Heart right ventricle (tissue), 16 donors: ENCODE measurements around the gene NKX1-1. TPM values are rescaled to one million over a fixed set of nuclear protein-coding genes. Genes with fewer than 3 reads are reported as not detected.

Experiments
- ATAC-seq, 8 donors: fragments of 200-7000 bp; cut with Tn5 transposase; one replicate each; pipeline ENCODE4 v1.9.1; 2020; ENCODE audit warnings: mild to moderate bottlenecking in 8 of 8, moderate library complexity in 8 of 8, moderate number of reproducible peaks in 1 of 8
- DNase-seq, 2 donors: peaks; one replicate each; pipeline ENCODE4 v3.0.0-alpha.2; 2020
- H3K27ac ChIP-seq, 10 donors: fragments of 200-600 bp; sonication (generic) in 2 of 10; one replicate each; pipeline versions ENCODE4 v1.5.0 to v1.8.0; 2020 to 2022; ENCODE audit warnings: mild to moderate bottlenecking in 3 of 10
- H3K27me3 ChIP-seq, 7 donors: fragments of 200-600 bp; one replicate each; pipeline ENCODE4 v1.8.0; 2021 to 2022; ENCODE audit warnings: mild to moderate bottlenecking in 2 of 7
- H3K36me3 ChIP-seq, 9 donors: fragments of 200-600 bp; sonication (generic) in 1 of 9; one replicate each; pipeline versions ENCODE4 v1.5.0 to v1.8.0; 2020 to 2022; ENCODE audit warnings: mild to moderate bottlenecking in 2 of 9
- H3K4me1 ChIP-seq, 9 donors: fragments of 200-600 bp; sonication (generic) in 1 of 9; one replicate each; pipeline versions ENCODE4 v1.5.0 to v1.8.0; 2020 to 2022; ENCODE audit warnings: mild to moderate bottlenecking in 4 of 9
- H3K4me3 ChIP-seq, 10 donors: fragments of 200-600 bp; sonication (generic) in 2 of 10; one replicate each; pipeline versions ENCODE4 v1.5.0 to v1.8.0; 2020 to 2022; ENCODE audit warnings: mild to moderate bottlenecking in 7 of 10, moderate library complexity in 2 of 10
- H3K9me3 ChIP-seq, 11 donors: fragments of 200-600 bp in 10 of 11; sonication (generic) in 2 of 11; one replicate each; pipeline versions ENCODE4 v1.5.0 to v1.8.0; 2013 to 2022; ENCODE audit warnings: mild to moderate bottlenecking in 2 of 11, control low read depth in 1 of 11, moderate library complexity in 1 of 11
- WGBS, 2 donors: extraction: QIAGEN DNeasy Blood & Tissue Kit; methylation state at CpG; one replicate each; pipeline ENCODE4 v1.1.7; 2013; ENCODE audit warnings: inconsistent platforms in 1 of 2; 5-methylcytosine and 5-hydroxymethylcytosine counted together
- intact Hi-C, 10 donors: fragments of 100-400 bp; cut with DNase I; formaldehyde crosslinking; loops; one replicate each; pipeline versions ENCODE4 v1.11.1 to v1.14.2; 2022
- polyA plus RNA-seq, 2 donors: library from polyadenylated mRNA; stranded (reverse); fragments of 200-250 nt; gene quantifications; one replicate each; pipeline ENCODE4 v1.2.3, GENCODE V29; 2013
- total RNA-seq, 10 donors: library from RNA; stranded (reverse); fragmentation: NEBNext Ultra II Directional in 3 of 10; extraction: Animal tissue kit (Norgen Biotek cat#: 25700) in 3 of 10; gene quantifications; one replicate each; pipeline versions ENCODE4 v1.2.1 to v1.2.4, GENCODE V29; 2021 to 2023
- TF ChIP-seq, protein P1 (sequence below), 9 donors: fragments of 200-600 bp; sonication (generic) in 2 of 9; IDR thresholded peaks; one replicate each; pipeline versions ENCODE4 v1.5.0 to v1.8.0; 2021 to 2022; ENCODE audit warnings: antibody characterized with exemption in 9 of 9, mild to moderate bottlenecking in 5 of 9, moderate library complexity in 1 of 9
- donor health status: Arrhythmogenic right ventricular cardiomyopathy.
- donor health status: ischemic (EF 13 %, LVEDD 7.1; RV severe dilation, severe dysfunction).
- donor health status: healthy with polysubstance abuse.
- donor health status: DM: no; HTN: yes; CAD: no.
- donor health status: DM: no; HTN: no; CAD: no.
- donor health status: ischemic (EF 25% LVEDD 6.9; RV normal size, moderate dysfunction).
- donor health status: ischemic (EF 25% LVEDD 5.7; RV mildly dilated, moderate dysfunction).
- donor health status: healthy.
- donor health status: DM: yes; HTN: yes; CAD: no.
- donor health status: Ischemic cardiomyopathy.
- donor health status: ischemic (EF 35%, LVEDD 5.7; RV mildly dilated, moderate dysfunction).
- donor health status: nonischemic (EF 11% LVEDD 7.7; RV severe dilation, severe dysfunction).
- donor health status: DM: yes; HTN: yes; CAD: no.
- donor health status: PGD.
- donor health status: ischemic (EF 29% LVEDD 5.4; RV normal size, mild dysfunction).
- donor health status: nonischemic (EF 23%, LVEDD 6.1; RV moderate dilation, normal function).

Gene NKX1-1
- total and polyA plus RNA-seq, 12 donors: not detected

DNA sequence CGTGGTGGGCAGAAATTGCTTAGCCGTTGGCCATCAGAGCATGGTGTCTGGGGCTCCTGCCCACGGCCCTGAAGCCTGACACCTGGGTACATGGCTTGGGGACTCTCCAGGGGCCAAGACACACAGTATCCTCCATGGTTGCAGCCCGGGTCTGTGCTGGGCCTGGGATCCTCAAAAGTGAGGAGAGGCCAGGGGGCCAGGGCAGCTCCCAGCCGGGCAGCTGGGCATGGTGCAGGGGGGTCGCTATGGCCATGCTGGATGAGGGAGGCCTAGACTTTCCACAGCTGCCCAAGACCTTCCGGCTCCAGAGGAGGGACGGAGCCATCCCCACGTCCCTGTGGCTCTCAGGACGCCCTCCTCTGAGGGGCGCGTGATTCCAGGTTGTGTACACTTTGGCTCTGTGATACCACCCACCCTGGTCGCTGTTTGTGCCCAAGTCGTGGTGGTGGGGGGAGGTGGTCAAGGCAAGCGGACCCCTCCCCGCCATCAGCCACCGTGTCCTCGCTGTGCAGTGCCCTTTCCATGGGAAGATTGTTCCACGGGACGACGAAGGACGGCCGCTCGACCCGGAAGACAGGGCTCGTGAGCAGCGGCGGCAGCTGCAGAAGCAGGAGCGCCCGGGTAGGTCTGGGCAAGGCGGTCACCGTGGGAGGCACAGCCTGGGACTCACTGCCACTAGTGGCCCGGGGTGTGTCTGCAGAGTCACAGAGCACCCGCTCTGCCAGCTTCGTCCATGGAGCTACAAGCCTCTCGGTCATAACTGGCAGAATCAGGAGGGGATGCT is 25.7 kb downstream of the NKX1-1 start:
- ATAC-seq: no peak
- Histone ChIP-seq H3K27me3 (no peaks in the 10 kb centered on the region), H3K27ac (no peak overlapping the region), H3K9me3 (no peaks in the 10 kb centered on the region), H3K4me3 (no peak overlapping the region), H3K4me1 (no peaks in the 10 kb centered on the region), H3K36me3 (peaks cover 0 to 72% (median 7%) of the 10 kb centered on the region in 9 donors)
- intact Hi-C loops: no loop called here
- 90 to 91% methylated on average over 36 of the region's 36 CpGs for WGBS, 2 donors
- TF ChIP-seq, protein P1, sequence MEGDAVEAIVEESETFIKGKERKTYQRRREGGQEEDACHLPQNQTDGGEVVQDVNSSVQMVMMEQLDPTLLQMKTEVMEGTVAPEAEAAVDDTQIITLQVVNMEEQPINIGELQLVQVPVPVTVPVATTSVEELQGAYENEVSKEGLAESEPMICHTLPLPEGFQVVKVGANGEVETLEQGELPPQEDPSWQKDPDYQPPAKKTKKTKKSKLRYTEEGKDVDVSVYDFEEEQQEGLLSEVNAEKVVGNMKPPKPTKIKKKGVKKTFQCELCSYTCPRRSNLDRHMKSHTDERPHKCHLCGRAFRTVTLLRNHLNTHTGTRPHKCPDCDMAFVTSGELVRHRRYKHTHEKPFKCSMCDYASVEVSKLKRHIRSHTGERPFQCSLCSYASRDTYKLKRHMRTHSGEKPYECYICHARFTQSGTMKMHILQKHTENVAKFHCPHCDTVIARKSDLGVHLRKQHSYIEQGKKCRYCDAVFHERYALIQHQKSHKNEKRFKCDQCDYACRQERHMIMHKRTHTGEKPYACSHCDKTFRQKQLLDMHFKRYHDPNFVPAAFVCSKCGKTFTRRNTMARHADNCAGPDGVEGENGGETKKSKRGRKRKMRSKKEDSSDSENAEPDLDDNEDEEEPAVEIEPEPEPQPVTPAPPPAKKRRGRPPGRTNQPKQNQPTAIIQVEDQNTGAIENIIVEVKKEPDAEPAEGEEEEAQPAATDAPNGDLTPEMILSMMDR (IDR thresholded peaks at IDR 0.05): no peak
- peak in 1 of 2 donors; percentile 10 for DNase-seq

DNA sequence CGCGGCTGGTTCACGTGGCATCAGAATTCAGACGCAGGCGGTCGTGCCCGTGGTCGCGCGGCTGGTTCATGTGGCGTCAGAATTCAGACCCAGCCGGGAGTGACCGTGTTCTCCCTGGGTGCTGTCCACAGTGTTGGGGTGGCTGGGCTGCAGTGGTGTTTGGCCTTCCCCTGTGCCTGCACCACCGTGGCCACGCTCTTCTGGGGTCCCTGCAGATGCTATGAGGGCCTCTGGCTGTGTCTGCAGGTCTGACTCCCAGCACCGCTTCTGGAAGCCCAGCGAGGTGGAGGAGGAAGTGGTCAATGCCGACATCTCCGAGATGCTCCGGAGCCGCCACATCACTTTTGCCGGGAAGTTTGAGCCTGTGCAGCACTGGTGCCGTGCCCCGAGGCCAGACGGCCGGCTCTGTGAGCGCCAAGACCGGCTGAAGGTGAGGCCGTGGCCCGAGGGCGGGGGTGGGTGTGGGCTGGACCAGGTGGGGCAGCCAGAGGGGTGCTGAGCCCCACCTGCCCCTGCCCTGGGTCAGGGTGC is 26.4 kb downstream of the NKX1-1 start:
- no peak for ATAC-seq
- peaks cover 0 to 72% (median 11%) of the 10 kb centered on the region in 9 donors for H3K36me3 ChIP-seq

DNA sequence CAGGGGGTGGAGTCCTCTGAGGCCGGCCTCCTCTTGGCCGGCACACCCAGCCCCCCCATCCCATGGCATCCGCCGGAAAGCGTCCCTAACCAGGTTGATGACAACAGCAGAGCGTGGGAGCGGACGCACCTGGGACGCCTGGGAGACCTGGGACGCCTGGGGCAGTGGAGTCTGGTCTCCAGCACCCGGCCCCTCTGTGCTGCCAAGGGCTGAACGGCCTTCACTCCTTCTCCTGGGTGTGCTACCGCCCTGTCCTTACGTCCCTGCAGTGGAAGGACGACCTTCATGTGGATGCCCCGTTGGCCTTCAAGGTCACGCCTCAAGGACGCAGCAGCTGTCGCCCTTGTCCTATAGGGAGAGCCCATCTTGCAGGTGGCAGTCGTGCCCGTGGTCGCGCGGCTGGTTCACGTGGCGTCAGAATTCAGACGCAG is 26.9 kb downstream of the NKX1-1 start:
- no peak for ATAC-seq
- peak in 1 of 2 donors; percentile 5 for DNase-seq
- Histone ChIP-seq H3K9me3 (no peaks in the 10 kb centered on the region), H3K27ac (no peak overlapping the region), H3K27me3 (no peaks in the 10 kb centered on the region), H3K4me1 (no peaks in the 10 kb centered on the region), H3K36me3 (peaks cover 0 to 71% (median 11%) of the 10 kb centered on the region in 9 donors), H3K4me3 (no peak overlapping the region)
- TF ChIP-seq, protein P1 (IDR thresholded peaks at IDR 0.05): no peak
- 88 to 89% methylated on average over 26 of the region's 27 CpGs for WGBS, 2 donors
- intact Hi-C loops: no loop called here

More for the DNA sequence above, 26.4 kb downstream of the NKX1-1 start:
- TF ChIP-seq, protein P1 (IDR thresholded peaks at IDR 0.05): no peak
- Histone ChIP-seq H3K4me3 (no peak overlapping the region), H3K9me3 (no peaks in the 10 kb centered on the region), H3K27me3 (no peaks in the 10 kb centered on the region), H3K4me1 (no peaks in the 10 kb centered on the region), H3K27ac (no peak overlapping the region)
- DNase-seq: peak in 1 of 2 donors; percentile 8
- 90 to 91% methylated on average over 21 to 24 of the region's 31 CpGs for WGBS, 2 donors
- intact Hi-C loops: no loop called here

DNA sequence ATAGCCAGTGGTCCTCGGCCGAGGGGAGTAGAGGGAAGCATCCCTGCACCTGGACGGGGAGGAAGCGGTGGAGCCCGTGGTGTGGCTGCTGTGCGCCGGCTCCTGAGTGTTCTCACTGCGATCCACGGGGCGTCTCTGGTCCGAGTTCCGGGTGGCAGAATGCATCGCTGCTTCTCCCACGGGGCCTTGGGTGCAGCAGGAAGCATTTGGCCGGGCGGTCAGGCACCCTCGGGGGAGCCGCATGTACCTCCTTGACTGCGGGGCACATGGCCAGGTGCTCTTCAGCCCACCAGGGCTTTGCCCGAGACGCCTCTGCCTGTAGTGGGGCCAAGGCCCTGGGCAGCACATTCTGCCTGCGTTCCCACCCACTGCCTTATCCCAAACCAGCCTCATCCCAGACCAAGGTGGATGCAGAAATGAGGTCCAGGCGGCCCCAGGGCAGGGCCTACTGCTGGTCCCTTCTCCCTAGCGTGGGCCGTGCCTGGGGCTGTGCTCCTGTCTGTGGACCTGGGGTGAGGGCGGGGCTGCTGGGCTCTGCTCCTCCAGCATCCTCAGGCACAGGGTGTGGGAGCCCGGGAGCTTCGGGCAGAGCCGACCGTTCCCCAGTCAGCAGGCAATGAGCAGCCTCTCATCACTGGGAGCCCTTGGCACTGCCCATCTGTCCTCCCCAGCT is 27.5 kb downstream of the NKX1-1 start:
- TF ChIP-seq, protein P1 (IDR thresholded peaks at IDR 0.05): no peak
- no peak overlapping the region for H3K27ac ChIP-seq
- WGBS, 2 donors: 91 to 93% methylated on average over 29 to 30 of the region's 30 CpGs
- DNase-seq: peak in 1 of 2 donors; percentile 10
- intact Hi-C loops: no loop called here
- no peak for ATAC-seq
- H3K4me1 ChIP-seq: no peaks in the 10 kb centered on the region
- H3K27me3 ChIP-seq: no peaks in the 10 kb centered on the region
- H3K9me3 ChIP-seq: no peaks in the 10 kb centered on the region
- H3K36me3 ChIP-seq: peaks cover 0 to 66% (median 11%) of the 10 kb centered on the region in 9 donors
- H3K4me3 ChIP-seq: no peak overlapping the region
